Middle frontal gyrus (tissue), 1 donor: ENCODE measurements around the gene SHC2.
"Not testable (repeated sequence)": the region's sequence is repeated elsewhere in the genome, so short reads cannot be mapped to it uniquely, and the experiment has no call there.

Experiments used
- DNase-seq: peaks from one replicate; pipeline ENCODE4 v3.0.0-alpha.2; 2015; ENCODE audit warnings: low spot score; ENCODE audit errors: extremely low spot score

SHC2 gene

GRCh38 chr19:493391-494170 is 32.7 kb upstream of the SHC2 start:
- no peak for DNase-seq

DNA sequence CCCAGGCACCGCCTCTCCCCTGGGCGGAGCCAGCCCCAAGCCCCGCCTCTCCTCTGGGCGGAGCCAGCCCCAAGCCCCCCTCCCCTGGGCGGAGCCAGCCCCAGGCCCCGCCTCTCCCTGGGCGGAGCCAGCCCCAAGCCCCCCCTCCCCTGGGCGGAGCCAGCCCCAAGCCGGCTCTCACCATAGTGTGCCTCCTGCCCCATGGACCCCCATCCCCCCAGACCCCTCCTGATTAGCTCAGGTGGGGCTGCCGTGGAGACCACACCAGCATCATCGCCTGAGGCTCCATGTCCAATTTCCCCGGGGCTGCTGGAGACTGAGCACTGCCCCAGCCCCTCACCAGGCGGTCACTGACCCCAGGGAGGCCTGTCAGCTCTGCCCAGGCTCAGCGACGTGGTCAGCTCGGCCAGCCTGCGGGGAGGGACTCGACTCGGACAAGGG is 31.3 kb upstream of the SHC2 start:
- no peak for DNase-seq

GRCh38 chr19:491146-491741 is 30.4 kb upstream of the SHC2 start:
- DNase-seq: no peak

DNA sequence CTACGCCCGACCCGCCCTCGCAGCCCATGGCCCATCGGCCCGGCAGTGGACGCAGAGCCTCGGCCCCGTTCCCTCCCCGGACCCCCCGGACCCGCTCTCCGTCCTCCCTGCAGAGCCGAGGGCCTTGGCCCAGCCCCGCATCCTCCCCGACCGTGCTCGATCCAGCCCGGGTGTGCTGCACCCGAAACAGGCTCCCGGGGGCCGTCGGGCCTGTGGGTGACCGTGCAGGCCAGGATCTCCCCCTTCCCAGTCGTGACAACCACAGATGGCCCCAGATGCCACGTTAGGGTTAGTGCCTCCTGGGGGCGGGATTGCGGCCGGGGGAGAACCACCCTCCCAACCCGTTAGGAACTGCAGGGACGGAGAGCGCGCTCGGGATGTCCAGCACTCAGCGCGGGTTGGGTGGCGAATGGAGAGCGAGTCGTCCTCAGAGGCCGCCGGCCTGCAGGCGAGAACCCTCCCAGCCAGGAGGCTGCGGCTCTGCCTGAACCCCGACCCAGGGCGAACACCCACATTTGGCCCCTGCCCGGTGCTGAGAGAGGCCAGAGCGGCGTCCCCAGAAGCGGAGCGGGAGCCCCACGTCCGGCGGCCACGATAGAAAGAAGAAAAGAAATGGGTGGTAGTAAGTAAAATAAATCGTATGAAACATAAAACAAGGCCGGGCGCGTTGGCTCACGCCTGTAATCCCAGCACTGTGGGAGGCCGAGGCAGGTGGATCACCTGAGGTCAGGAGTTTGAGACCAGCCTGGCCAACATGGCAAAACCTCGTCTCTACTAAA is 28.8 kb upstream of the SHC2 start:
- DNase-seq: no peak

- peak; percentile 90 for DNase-seq
Observed at GRCh38 chr19:488505-489417, 27.9 kb upstream of the SHC2 start.

DNA sequence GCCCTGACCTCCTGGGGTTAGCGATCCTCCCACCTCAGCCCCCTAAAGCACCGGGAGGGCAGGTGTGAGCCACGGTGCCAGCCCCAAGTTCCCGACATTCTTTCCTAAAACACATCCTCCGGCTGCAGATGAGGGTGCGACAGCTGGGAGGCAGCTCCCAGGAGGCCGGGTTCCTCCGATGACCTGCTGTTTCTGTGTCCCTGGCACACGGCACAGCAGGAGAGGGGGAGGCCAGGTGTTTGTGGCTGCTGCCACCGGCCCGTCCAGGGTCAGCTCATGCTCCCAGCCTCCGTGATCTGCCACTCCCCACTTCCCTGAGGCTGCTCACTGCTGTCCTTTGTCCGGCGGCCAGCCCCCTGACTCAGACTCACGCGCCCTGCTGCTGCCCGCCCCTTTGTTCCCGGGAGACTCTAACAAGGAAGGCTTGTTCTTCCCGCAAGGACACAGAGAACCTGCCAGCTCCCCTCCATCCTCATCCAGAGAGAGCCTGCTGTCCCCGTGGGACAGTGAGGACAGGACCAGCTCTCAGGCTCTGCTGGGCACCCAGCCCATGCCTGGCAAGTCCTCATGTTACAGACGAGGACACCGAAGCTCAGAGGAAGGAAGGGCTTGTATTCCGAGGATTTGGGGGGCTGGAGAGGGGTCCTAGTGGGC is 24.9 kb upstream of the SHC2 start:
- DNase-seq: no peak

GRCh38 chr19:485077-485476 is 24.2 kb upstream of the SHC2 start:
- no peak for DNase-seq

DNA sequence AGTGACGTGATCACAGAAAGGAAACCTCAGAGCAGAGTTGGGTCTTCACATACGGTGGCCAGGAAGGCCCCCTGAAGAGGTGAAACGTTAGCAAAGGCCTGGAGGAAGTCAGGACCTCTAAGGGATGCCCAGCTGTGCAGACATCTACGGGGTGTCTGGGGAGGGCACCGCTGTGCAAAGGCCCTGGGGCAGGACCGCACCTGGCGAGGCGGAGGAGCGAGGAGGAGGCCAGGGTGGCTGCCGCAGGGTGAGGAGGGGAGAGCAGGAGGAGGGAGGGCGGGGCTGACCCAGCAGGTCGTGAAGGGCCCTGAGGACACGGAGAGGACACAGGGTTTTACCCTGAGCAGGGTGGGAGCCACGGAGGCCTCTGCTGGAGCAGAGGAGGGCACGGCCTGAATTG is 23.7 kb upstream of the SHC2 start:
- no peak for DNase-seq

DNA sequence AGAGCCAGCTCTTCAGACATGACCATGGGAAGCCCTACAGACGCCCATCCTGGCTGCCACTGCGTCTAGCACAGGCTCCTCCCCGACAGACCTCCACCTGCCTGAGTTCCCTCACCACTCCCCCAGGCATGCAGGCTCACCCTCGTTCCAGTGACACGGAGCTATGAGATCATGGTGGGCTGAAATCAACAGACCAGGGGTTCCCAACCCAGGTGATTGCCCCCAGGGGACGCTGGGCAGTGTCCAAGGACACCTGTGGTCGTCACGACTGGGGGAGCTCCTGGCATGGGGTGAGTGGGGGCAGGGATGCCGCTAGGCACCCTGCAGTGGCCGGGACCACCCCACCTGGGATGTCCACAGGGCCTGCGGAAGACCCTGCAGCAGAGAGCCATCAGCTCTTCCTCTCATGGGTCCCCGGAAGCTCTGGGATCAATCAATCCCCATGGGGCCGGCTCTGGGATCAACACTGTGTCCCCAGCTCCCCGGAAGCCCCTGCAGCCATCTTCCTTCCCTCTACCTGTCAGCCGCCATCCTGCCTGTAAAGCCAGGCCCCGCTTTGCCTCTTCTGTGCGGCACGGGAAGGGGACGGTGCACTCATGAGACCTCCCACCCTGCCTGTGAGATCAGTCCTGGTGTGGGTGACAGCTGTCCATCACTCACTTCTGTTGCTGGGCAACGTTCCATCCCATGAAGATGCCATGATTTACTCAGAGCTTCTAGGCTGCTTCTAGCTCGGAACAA is 22.7 kb upstream of the SHC2 start:
- no peak for DNase-seq

GRCh38 chr19:482186-483041 is 21.6 kb upstream of the SHC2 start:
- DNase-seq: no peak

- not testable (repeated sequence) for DNase-seq
Observed at GRCh38 chr19:481100-481499, 20.3 kb upstream of the SHC2 start.

GRCh38 chr19:480016-480855 is 19.4 kb upstream of the SHC2 start:
- no peak for DNase-seq

DNA sequence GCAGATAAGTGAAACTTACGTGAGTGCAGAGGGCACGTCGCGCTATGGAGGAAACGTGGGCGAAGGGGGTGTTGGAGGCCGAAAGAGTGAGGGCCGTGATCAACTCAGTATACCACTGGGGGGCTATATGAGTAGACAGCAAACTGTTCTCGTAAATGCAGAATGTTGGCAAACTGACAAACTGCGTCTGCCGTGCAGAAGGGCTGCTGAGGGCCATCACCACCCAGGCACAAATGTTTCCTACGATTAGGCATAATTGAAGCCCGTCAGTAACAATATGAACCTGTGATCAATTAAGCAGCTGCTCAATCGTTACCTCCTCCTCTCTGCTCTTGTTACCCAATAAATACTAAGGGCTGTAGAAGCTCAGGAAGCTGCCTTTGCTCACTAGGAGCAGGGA is 18.1 kb upstream of the SHC2 start:
- DNase-seq: no peak

DNA sequence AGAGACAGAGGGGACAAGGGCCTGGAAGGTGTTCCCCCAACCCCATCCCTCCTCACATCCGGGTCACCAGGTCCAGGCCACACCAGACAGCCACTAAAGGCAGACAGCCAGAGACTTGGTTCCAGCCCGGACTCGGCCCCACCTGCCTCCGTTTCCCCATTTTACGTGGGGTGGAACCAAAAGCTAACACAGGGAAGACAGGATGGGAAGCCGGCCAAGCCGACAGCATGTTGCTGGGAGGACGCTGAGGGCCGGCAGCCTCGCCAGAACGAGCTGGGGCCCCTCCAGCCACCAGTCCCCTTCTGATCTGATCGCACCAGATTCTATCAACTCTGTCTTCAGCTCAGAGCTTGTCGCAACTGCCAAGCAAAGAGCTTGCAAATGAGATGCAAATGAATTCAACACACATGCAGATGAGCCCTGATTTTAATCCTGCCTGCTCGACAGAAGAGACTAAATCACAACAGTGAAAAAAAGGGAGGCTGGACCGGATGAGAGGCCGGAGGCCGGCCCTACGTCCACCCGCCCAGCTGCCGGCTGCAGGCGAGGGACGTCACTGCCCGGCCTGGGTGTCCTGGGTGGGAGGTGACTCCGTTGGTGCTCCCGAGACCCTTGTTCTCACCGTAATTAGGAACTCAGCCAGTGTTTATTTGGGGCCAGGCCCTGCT is 17.5 kb upstream of the SHC2 start:
- no peak for DNase-seq

DNA sequence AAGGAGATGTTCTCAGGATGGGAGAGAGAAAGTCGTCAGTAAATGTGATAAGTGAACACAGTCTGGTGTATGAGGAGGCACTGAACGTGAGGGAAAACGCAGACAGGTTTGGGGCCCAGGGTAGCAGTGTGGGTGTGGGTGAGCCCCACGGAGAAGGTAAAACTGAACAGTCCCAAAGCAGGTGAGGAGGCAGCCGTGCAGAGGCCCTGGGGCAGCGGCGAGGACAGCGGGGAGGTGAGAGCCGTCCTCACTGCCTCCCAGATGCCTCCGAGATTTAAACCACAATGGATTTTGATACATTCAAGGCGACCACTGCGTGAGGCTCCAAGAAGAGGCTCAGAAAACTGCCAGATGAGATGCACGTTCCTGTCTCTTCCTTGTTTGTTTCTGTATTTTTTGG is 14.5 kb upstream of the SHC2 start:
- DNase-seq: no peak

GRCh38 chr19:474126-475078 is 13.6 kb upstream of the SHC2 start:
- no peak for DNase-seq
